Muscle layer of duodenum (tissue), 2 donors: ENCODE data around the gene DDX39A.

Experiments
- H3K27ac ChIP-seq: one replicate; pipeline ENCODE4 v1.7.0; 2013; ENCODE audit warnings: mild to moderate bottlenecking, low read length
- H3K27me3 ChIP-seq: one replicate; pipeline ENCODE4 v1.7.0; 2013; ENCODE audit warnings: low read depth, mild to moderate bottlenecking, control low read depth, low read length
- H3K36me3 ChIP-seq, 2 donors: one replicate each; pipeline ENCODE4 v1.7.0; 2013; ENCODE audit warnings: low read length in 2 of 2, control low read depth in 1 of 2, mild to moderate bottlenecking in 1 of 2; ENCODE audit not compliant: insufficient read depth in 2 of 2, control insufficient read depth in 1 of 2
- H3K4me1 ChIP-seq, 2 donors: one replicate each; pipeline ENCODE4 v1.7.0; 2013; ENCODE audit warnings: low read length in 2 of 2, mild to moderate bottlenecking in 2 of 2, control low read depth in 1 of 2, moderate library complexity in 1 of 2; ENCODE audit not compliant: insufficient read depth in 2 of 2, control insufficient read depth in 1 of 2
- H3K4me3 ChIP-seq, 2 donors: one replicate each; pipeline ENCODE4 v1.7.0; 2013; ENCODE audit warnings: low read length in 2 of 2, low read depth in 1 of 2, mild to moderate bottlenecking in 1 of 2
- H3K9me3 ChIP-seq, 2 donors: one replicate each; pipeline ENCODE4 v1.7.0; 2013; ENCODE audit warnings: low read length in 2 of 2, control low read depth in 1 of 2, mild to moderate bottlenecking in 1 of 2; ENCODE audit not compliant: control insufficient read depth in 1 of 2
- donor health status: healthy.

Gene DDX39A

GRCh38 chr19:14433554-14434501, 14.7 kb upstream of the DDX39A start:
- Histone ChIP-seq H3K27ac (peak overlapping the region; percentile 67), H3K9me3 (no peaks in the 10 kb centered on the region), H3K27me3 (no peaks in the 10 kb centered on the region), H3K4me1 (peaks cover 0 to 37% of the 10 kb centered on the region in 2 donors), H3K36me3 (no peaks in the 10 kb centered on the region), H3K4me3 (peak overlapping the region; percentile 69 to 84)

- Histone ChIP-seq H3K9me3 (no peaks in the 10 kb centered on the region), H3K4me3 (peak within 1 kb of the TSS; percentile 69 to 84), H3K27ac (peak within 1 kb of the TSS; percentile 67), H3K4me1 (peaks cover 0 to 32% of the 10 kb centered on the region in 2 donors), H3K36me3 (no peaks in the 10 kb centered on the region), H3K27me3 (no peaks in the 10 kb centered on the region)
Measured at GRCh38 chr19:14432791-14433553, 13.8 kb upstream of the DDX39A start, which contains the start of gene PKN1. Gene PKN1, plus strand, starts transcription at chr19:14433306. Its CDS starts 216 bp downstream, at chr19:14433522.

- H3K27ac ChIP-seq = no peak overlapping the region
- H3K4me1 ChIP-seq = peaks cover 0 to 32% of the 10 kb centered on the region in 2 donors
- H3K27me3 ChIP-seq = no peaks in the 10 kb centered on the region
- H3K9me3 ChIP-seq = no peaks in the 10 kb centered on the region
- H3K4me3 ChIP-seq = no peak overlapping the region
- H3K36me3 ChIP-seq = no peaks in the 10 kb centered on the region
Measured at GRCh38 chr19:14430712-14431111, 11.6 kb upstream of the DDX39A start.

- Histone ChIP-seq H3K9me3 (no peaks in the 10 kb centered on the region), H3K4me1 (peaks cover 0 to 15% of the 10 kb centered on the region in 2 donors), H3K4me3 (no peak overlapping the region), H3K27ac (no peak overlapping the region), H3K36me3 (no peaks in the 10 kb centered on the region), H3K27me3 (no peaks in the 10 kb centered on the region)
Measured at GRCh38 chr19:14428882-14429416, 9.8 kb upstream of the DDX39A start.

GRCh38 chr19:14427461-14427860, 8.3 kb upstream of the DDX39A start:
- Histone ChIP-seq H3K9me3 (no peaks in the 10 kb centered on the region), H3K4me1 (peaks cover 0 to 8% of the 10 kb centered on the region in 2 donors), H3K36me3 (no peaks in the 10 kb centered on the region), H3K27ac (no peak overlapping the region), H3K4me3 (no peak overlapping the region), H3K27me3 (no peaks in the 10 kb centered on the region)

- Histone ChIP-seq H3K27ac (no peak overlapping the region), H3K9me3 (no peaks in the 10 kb centered on the region), H3K4me3 (no peak overlapping the region), H3K4me1 (no peaks in the 10 kb centered on the region), H3K36me3 (no peaks in the 10 kb centered on the region), H3K27me3 (no peaks in the 10 kb centered on the region)
Measured at GRCh38 chr19:14425696-14426138, 6.6 kb upstream of the DDX39A start.

GRCh38 chr19:14418856-14419105, 360 bp downstream of the DDX39A start:
- no peaks in the 10 kb centered on the region for H3K27me3 ChIP-seq
- H3K36me3 ChIP-seq = peaks cover 0 to 4% of the 10 kb centered on the region in 2 donors
- no peaks in the 10 kb centered on the region for H3K9me3 ChIP-seq
- H3K4me3 ChIP-seq = peak overlapping the region; percentile 80 to 91
- H3K27ac ChIP-seq = peak overlapping the region; percentile 79
- H3K4me1 ChIP-seq = peaks cover 4 to 35% of the 10 kb centered on the region in 2 donors

- Histone ChIP-seq H3K27ac (no peak overlapping the region), H3K9me3 (no peaks in the 10 kb centered on the region), H3K27me3 (no peaks in the 10 kb centered on the region), H3K4me1 (peaks cover 4 to 40% of the 10 kb centered on the region in 2 donors), H3K36me3 (peaks cover 13 to 17% of the 10 kb centered on the region in 2 donors), H3K4me3 (no peak overlapping the region)
Measured at GRCh38 chr19:14416817-14417231, 2.3 kb downstream of the DDX39A start.

- no peaks in the 10 kb centered on the region for H3K27me3 ChIP-seq
- H3K27ac ChIP-seq = no peak overlapping the region
- H3K4me3 ChIP-seq = no peak overlapping the region
- H3K4me1 ChIP-seq = peaks cover 4 to 39% of the 10 kb centered on the region in 2 donors
- H3K36me3 ChIP-seq = peaks cover 30 to 32% of the 10 kb centered on the region in 2 donors
- no peaks in the 10 kb centered on the region for H3K9me3 ChIP-seq
Measured at GRCh38 chr19:14414926-14415690, 4.0 kb downstream of the DDX39A start.

- no peaks in the 10 kb centered on the region for H3K27me3 ChIP-seq
- H3K36me3 ChIP-seq = peaks cover 44 to 45% of the 10 kb centered on the region in 2 donors
- no peak overlapping the region for H3K27ac ChIP-seq
- no peaks in the 10 kb centered on the region for H3K9me3 ChIP-seq
- H3K4me1 ChIP-seq = peaks cover 4 to 34% of the 10 kb centered on the region in 2 donors
- H3K4me3 ChIP-seq = no peak overlapping the region
Measured at GRCh38 chr19:14413693-14414181, 5.4 kb downstream of the DDX39A start.
